ENCODE results near the gene ATXN1. TPM values are rescaled to one million over a fixed set of nuclear protein-coding genes. Genes with fewer than 3 reads are reported as not detected.
"Not testable (repeated sequence)": the region's sequence is repeated elsewhere in the genome, so short reads cannot be mapped to it uniquely, and the experiment has no call there.

Gene ATXN1
- total and polyA plus RNA-seq, 2 of the 8 experiments (the other 6 are each of a cell fraction or from before 2014, with no cell fraction given): 1.6 to 4.0 TPM

DNA sequence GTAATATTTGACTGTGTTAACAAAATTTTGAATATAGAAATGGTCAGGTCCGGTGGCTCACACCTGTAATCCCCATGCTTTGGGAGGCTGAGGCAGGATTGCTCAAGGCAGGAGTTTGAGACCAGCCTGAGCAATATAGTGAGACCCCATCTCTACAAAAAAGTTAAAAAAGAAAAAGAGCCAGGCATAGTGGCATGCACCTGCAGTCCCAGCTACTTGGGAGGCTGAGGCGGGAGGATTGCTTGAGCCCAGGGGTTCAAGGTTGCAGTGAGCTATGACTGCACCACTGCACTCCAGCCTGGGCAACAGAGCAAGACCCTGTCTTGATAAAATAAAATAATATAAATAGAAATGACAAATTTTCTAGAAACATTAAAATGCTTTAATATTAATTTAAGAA lies 147.8 kb downstream of the ATXN1 start:
- not testable (repeated sequence) for FAIRE-seq

More for the DNA sequence above, 147.8 kb downstream of the ATXN1 start:
- H3K27ac ChIP-seq (ENCODE audit: low read depth, low read length); H2BK15ac ChIP-seq (ENCODE audit: low read length); H3K23ac ChIP-seq (ENCODE audit: insufficient read length); H3K4me3 ChIP-seq (ENCODE audit: extremely low read depth in 1 of 4, insufficient read depth in 2 of 4, low read depth in 3 of 4, low read length in 4 of 4); H3K4me2 ChIP-seq (ENCODE audit: insufficient read depth in 1 of 2, low read depth in 2 of 2, low read length in 2 of 2); CTCF ChIA-PET (ENCODE audit: partially characterized antibody); POLR2A ChIA-PET (ENCODE audit: partially characterized antibody); H3K36me3 ChIP-seq (ENCODE audit: control insufficient read depth in 2 of 4, insufficient read depth in 4 of 4, low read length in 3 of 4); H3K56ac ChIP-seq (replicated peaks; ENCODE audit: insufficient read length, low read depth, low read length); H2BK5ac ChIP-seq (ENCODE audit: low read depth, low read length); H3K4me1 ChIP-seq (replicated peaks in 1 of 4; ENCODE audit: control insufficient read depth in 3 of 4, insufficient read depth in 4 of 4, low read length in 3 of 4); H4K20me1 ChIP-seq (replicated peaks in 1 of 2; ENCODE audit: control insufficient read depth in 1 of 2, insufficient read depth in 2 of 2, low read length in 2 of 2); H3K27me3 ChIP-seq (replicated peaks in 1 of 4; ENCODE audit: control insufficient read depth in 3 of 4, extremely low read depth in 1 of 4, insufficient read depth in 3 of 4, low read length in 3 of 4); H3K23me2 ChIP-seq (ENCODE audit: low read depth, low read length); H4K8ac ChIP-seq (ENCODE audit: extremely low read depth, insufficient read depth, low read length); H4K91ac ChIP-seq (replicated peaks; ENCODE audit: insufficient read length, low read length); H2AFZ ChIP-seq (ENCODE audit: low read length); DNase-seq (ENCODE audit: low read depth in 1 of 2, low spot score in 2 of 2); H2BK20ac ChIP-seq (ENCODE audit: low read length); H3K9me3 ChIP-seq (ENCODE audit: insufficient read depth in 2 of 2, low read depth in 1 of 2, low read length in 1 of 2); H2BK120ac ChIP-seq (replicated peaks; ENCODE audit: low read depth, low read length); H3K79me1 ChIP-seq (ENCODE audit: low read depth, low read length); H3K4ac ChIP-seq (replicated peaks; ENCODE audit: insufficient read length, low read depth, low read length); H3K18ac ChIP-seq (ENCODE audit: extremely low read depth, low read length); H3K14ac ChIP-seq (ENCODE audit: insufficient read length); H3K9ac ChIP-seq (replicated peaks in 1 of 4; ENCODE audit: extremely low read depth in 1 of 4, low read depth in 3 of 4, low read length in 3 of 4); H2BK12ac ChIP-seq (ENCODE audit: low read depth, low read length); H3K79me2 ChIP-seq (ENCODE audit: control insufficient read depth in 1 of 2, insufficient read depth in 2 of 2, low read length in 2 of 2); H2AK5ac ChIP-seq (ENCODE audit: low read depth, low read length); H4K5ac ChIP-seq (ENCODE audit: insufficient read length, low read depth, low read length): not testable (repeated sequence)
- 89% methylated on average over 2 of the region's 2 CpGs; no CpG with 5 or more reads in 1 of the 2 experiments for WGBS, 2 experiments (ENCODE audit: extremely low coverage in 1 of 2, insufficient coverage in 1 of 2, insufficient read length in 1 of 2, insufficient replicate concordance in 2 of 2, low coverage in 1 of 2, low lambda C conversion rate in 2 of 2, missing lambda C conversion rate in 1 of 2)
